ENCODE data around the gene MAK. TPM values are rescaled to one million over a fixed set of nuclear protein-coding genes. Genes with fewer than 3 reads are reported as not detected.
A peak's percentile ranks its signal among the peaks of the same experiment; 100 is the strongest.
"Not testable (repeated sequence)": the region's sequence is repeated elsewhere in the genome, so short reads cannot be mapped to it uniquely, and the experiment has no call there.

Gene MAK
- total RNA-seq, 2 donors from 2014 or later, result 0.84 to 1.1 TPM

DNA sequence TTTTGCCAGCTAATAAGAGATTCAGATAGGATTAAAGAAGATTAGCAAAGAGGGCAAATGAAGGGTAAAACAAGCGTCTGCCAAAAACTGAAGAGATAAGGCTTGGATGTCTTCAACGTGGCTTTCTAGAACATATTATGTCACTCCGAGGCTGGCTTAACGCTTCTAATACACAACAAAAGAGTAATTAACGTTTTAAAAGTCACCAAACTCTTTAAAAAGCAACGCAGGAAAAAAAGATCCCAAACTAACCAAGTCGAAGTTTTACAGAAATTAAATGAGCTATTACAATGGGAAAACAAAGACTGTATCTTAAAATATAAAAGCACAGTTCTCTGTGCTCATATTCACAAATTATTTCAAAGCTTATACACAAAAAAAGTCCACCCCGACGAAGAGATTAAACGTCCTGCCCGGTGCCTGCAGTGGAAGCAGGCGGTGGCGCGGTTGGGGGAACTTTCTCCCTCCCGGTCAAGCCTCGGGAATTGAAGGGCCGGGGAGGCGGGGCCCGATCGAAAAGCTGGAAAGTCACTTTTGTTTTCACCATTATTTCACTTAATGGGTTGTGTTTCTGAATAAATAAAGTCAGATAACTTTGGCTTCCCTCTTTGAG is 1.2 kb downstream of the MAK start:
- Mint-ChIP-seq H3K4me1 (peaks cover 20% of the 10 kb centered on the region), H3K4me3 (peak overlapping the region; percentile 80), H3K9me3 (no peaks in the 10 kb centered on the region), H3K36me3 (ENCODE audit: low read depth) (peaks cover 8% of the 10 kb centered on the region), H3K27ac (peak overlapping the region; percentile 99), H3K27me3 (peaks cover 38% of the 10 kb centered on the region)
- no peak for ATAC-seq (replicated peaks)

DNA sequence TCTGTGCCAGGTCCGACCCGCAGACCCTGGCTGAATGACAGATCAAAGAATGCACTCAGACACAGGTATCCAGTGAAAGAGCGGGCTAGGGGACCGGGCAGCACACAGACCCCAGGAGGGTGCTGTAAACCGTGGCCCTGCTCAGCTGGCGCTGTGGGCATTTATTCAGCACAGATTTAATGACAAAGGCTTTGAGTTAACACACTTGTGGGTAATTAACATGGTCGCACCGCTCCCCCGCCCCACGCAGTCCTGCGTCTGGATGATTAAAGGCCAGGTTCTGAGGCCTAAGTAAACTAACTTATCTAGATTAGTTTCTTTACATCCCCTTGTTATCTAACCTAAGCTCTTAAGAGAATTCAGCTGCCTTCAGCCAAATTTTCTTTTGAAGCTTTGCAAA is 3.5 kb downstream of the MAK start:
- Mint-ChIP-seq H3K36me3 (ENCODE audit: low read depth) (peaks cover 8% of the 10 kb centered on the region), H3K4me1 (peaks cover 20% of the 10 kb centered on the region), H3K4me3 (no peak overlapping the region), H3K9me3 (no peaks in the 10 kb centered on the region), H3K27me3 (peaks cover 22% of the 10 kb centered on the region), H3K27ac (no peak overlapping the region)
- no peak for ATAC-seq (replicated peaks)

DNA sequence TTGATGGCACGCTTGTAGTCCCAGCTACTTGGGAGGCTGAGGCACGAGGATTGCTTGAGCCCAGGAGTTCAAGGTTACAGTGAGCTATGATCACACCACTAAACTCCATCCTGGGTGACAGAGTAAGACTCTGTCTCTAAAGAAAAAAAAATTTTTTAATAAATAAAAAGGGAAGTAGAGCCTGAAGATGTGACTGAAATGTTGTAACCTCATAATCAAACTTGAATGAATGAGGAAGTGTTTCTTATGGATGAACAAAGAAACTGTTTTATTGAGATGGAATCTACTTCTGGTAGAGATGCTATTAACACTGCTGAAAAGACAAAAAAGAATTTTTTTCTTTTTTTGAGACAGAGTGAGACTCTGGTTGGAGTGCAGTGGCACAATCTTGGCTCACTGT is 6.7 kb downstream of the MAK start:
- Mint-ChIP-seq H3K9me3 (no peaks in the 10 kb centered on the region), H3K36me3 (ENCODE audit: low read depth) (no peaks in the 10 kb centered on the region), H3K4me1 (no peaks in the 10 kb centered on the region), H3K4me3 (no peak overlapping the region), H3K27me3 (peaks cover 13% of the 10 kb centered on the region), H3K27ac (no peak overlapping the region)
- no peak for ATAC-seq (replicated peaks)

DNA sequence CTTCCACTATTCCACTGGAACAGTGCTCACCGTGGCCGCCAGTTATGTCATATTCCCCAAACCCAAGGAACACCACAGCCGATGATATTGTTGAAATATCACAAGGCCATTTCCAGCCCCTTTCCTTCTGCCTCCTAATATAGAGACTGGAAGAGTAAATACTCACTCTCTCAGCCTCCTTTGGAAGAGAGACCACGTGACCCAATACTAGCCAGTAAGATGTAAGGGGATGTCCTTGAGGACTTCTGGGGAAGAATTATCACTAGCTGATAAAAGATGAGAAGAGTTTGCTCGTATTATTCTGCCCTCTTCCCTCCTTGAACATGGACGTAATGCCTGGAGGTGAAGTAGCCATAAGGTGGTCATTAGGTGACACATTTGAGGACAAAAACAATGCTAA is 13.5 kb downstream of the MAK start:
- Mint-ChIP-seq H3K9me3 (no peaks in the 10 kb centered on the region), H3K4me1 (no peaks in the 10 kb centered on the region), H3K27ac (no peak overlapping the region), H3K4me3 (no peak overlapping the region), H3K27me3 (no peaks in the 10 kb centered on the region), H3K36me3 (ENCODE audit: low read depth) (no peaks in the 10 kb centered on the region)
- no peak for ATAC-seq (replicated peaks)

DNA sequence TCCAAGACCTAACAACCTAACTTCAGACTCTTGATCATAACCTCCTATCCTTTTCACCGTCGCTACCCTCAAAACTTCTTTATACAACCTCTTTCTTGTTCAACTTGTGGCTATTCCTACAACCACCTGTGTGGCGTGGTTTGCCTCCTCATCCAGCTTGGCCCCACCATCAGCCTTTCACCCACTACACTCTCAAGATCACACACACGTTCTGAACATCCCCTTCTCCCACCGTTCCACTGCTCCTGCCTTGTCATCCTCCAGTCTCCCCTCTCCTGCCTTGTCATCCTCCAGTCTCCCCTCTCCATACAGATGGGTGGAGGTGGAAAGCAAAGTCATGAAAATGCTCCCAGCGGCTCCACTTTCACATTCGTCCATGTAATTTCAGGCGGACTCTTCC is 14.0 kb downstream of the MAK start:
- Mint-ChIP-seq H3K4me3 (no peak overlapping the region), H3K27me3 (no peaks in the 10 kb centered on the region), H3K36me3 (ENCODE audit: low read depth) (no peaks in the 10 kb centered on the region), H3K4me1 (no peaks in the 10 kb centered on the region), H3K27ac (no peak overlapping the region), H3K9me3 (no peaks in the 10 kb centered on the region)
- no peak for ATAC-seq (replicated peaks)

DNA sequence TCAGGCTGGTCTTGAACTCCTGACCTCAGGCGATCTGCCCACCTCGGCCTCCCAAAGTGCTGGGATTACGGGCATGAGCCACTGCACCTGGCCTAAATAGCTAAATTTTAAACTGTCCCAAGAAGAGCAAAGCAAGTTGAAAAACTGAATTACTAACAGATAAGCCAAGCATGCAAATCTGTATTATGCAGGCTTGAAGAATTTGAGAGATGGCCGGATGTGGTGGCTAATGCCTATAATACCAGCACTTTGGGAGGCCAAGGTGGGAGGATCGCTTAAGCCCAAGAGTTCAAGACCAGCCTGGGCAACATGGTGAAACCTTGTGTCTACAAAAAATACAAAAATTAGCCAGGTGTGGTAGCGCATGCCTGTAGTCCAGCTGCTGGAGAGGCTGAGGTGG is 24.2 kb downstream of the MAK start:
- H3K9me3 Mint-ChIP-seq; H3K27me3 Mint-ChIP-seq; H3K27ac Mint-ChIP-seq; H3K4me1 Mint-ChIP-seq; H3K36me3 Mint-ChIP-seq (ENCODE audit: low read depth); ATAC-seq (replicated peaks); H3K4me3 Mint-ChIP-seq: not testable (repeated sequence)

DNA sequence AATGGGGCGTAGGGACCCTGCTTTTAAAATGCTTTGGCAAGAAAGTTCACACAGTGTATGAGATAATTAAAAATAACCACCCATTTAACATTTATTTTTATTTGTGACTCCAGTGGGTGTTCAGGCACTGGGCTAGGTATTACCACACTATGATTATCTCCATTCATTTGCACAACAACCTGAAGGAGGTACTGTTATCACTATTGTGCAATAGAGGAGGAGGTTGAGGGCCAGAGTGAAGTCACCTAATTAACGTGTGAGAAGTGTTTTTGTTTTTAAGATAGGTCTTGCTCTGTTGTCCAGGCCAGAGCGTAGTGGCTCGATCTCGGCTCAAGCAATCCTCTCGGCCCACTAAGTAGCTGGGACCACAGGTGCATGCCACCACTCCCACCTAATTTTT is 29.2 kb downstream of the MAK start:
- no peaks in the 10 kb centered on the region for H3K4me1 Mint-ChIP-seq
- H3K27ac Mint-ChIP-seq, result no peak overlapping the region
- H3K9me3 Mint-ChIP-seq, result no peaks in the 10 kb centered on the region
- peaks cover 6% of the 10 kb centered on the region for H3K36me3 Mint-ChIP-seq (ENCODE audit: low read depth)
- no peak overlapping the region for H3K4me3 Mint-ChIP-seq
- no peaks in the 10 kb centered on the region for H3K27me3 Mint-ChIP-seq
- ATAC-seq (replicated peaks), result no peak

DNA sequence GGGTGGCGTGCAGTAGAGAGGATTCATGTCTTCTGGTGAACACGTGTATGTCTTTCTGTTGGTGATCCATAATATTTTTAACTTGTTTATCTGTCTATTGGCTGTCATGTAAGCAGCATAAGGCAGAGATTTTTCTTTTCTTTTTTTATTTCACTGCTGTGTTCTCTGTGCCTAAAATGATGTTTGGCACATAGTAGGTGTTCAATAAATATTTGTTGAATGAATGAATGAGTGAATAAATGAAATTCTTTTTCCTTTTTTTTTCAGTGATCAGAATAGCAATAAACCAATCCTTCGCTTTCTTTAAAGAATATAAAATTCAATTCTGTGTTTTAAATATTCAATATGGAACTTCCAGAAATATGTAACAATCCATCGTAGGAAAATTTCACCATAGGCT is 30.0 kb downstream of the MAK start:
- Mint-ChIP-seq H3K9me3 (no peaks in the 10 kb centered on the region), H3K27ac (no peak overlapping the region), H3K36me3 (ENCODE audit: low read depth) (peaks cover 6% of the 10 kb centered on the region), H3K27me3 (no peaks in the 10 kb centered on the region), H3K4me1 (no peaks in the 10 kb centered on the region), H3K4me3 (no peak overlapping the region)
- ATAC-seq (replicated peaks), result no peak

DNA sequence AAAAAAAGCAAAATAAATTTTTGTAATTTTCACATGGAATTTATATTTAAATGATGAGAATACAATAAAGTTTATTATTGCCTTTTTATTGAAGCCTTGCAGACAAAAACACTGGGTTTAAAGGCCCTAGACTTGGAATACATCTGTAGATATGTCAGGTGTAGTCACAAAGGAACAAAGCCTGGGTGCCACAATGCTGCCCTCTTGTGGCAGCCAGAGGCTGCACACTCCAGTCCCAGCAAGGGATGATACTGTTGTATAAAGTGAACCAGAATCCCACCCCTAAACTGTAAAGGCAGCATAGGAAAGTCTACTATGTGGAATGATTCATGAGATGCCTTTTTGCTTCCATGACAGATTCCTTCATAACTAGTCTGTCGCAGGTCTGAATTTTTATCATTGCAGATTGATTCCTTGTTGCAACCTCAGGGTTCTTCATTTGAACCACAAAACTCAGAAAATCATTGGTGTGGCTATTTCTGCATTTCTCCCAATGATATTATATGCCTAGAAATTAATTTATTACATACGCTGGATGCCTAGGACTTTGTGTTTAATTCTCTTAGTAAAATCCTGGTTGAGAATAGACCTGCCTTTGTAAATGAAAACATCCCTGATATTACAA is 37.0 kb downstream of the MAK start:
- Mint-ChIP-seq H3K4me1 (no peaks in the 10 kb centered on the region), H3K27me3 (no peaks in the 10 kb centered on the region), H3K9me3 (no peaks in the 10 kb centered on the region), H3K27ac (no peak overlapping the region), H3K4me3 (no peak overlapping the region), H3K36me3 (ENCODE audit: low read depth) (peaks cover 4% of the 10 kb centered on the region)
- ATAC-seq (replicated peaks), result peak; percentile 83

DNA sequence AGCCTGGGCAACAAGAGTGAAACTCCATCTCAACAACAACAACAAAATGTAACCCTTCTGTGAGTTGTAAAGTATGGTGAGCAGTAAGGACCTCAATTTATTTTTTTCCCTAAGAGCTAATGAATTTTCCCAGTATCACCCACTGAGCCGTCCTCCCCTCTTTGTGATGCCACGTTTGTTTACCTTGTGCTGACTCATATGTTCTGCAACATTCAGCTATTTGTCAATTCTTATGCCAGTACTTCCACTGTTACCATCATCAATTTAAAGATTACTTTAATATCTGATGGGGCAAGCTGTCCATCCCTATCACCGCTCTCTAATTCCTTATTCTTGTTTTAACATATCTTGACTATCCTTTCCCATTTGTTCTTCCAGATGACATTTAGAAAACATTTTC is 37.5 kb downstream of the MAK start:
- Mint-ChIP-seq H3K36me3 (ENCODE audit: low read depth) (peaks cover 4% of the 10 kb centered on the region), H3K4me3 (no peak overlapping the region), H3K27me3 (no peaks in the 10 kb centered on the region), H3K27ac (no peak overlapping the region), H3K9me3 (no peaks in the 10 kb centered on the region), H3K4me1 (no peaks in the 10 kb centered on the region)
- no peak for ATAC-seq (replicated peaks)

DNA sequence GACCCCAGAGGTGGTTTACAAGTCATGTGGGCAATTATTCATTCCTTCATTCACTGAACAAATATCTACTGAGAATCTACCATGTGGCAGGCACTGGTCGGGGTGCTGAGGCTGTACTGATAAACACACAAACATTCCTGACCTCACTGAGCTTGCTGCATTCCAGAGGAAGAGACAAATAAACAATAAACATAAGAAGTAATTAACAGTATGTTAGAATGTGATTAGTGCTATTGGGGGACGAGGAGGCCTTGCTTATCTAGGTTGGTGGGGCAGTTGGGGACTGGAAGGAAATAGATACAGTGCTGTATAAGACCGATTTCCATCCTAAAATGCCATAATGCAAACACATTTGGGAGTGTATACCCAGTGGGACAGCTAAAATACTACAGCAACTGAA is 44.1 kb downstream of the MAK start:
- Mint-ChIP-seq H3K4me3 (no peak overlapping the region), H3K9me3 (no peaks in the 10 kb centered on the region), H3K27ac (peak overlapping the region; percentile 13), H3K36me3 (ENCODE audit: low read depth) (peaks cover 11% of the 10 kb centered on the region), H3K4me1 (peaks cover 4% of the 10 kb centered on the region), H3K27me3 (no peaks in the 10 kb centered on the region)
- no peak for ATAC-seq (replicated peaks)

DNA sequence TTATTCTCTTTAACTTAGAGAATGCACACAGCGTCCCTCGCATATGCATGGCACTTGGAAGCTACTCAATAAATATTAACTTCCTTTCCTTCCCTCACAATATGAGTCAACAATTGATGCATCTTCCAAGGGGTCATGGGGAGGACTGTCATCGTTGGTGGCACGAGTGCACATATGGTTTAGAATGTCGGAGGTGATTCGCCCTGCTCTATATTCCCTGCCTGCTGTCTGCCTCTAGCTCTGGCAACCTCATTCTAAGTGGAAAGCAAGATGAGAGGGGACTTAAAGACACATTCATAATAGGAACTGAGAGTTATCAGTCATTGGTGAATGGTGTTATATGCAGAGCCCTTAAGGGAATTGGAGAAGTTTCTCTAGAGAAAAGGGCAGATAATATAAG is 44.6 kb downstream of the MAK start:
- peaks cover 17% of the 10 kb centered on the region for H3K36me3 Mint-ChIP-seq (ENCODE audit: low read depth)
- H3K4me3 Mint-ChIP-seq, result no peak overlapping the region
- no peaks in the 10 kb centered on the region for H3K27me3 Mint-ChIP-seq
- peak; percentile 51 for ATAC-seq (replicated peaks)
- peaks cover 4% of the 10 kb centered on the region for H3K4me1 Mint-ChIP-seq
- H3K27ac Mint-ChIP-seq, result peak overlapping the region; percentile 13
- H3K9me3 Mint-ChIP-seq, result no peaks in the 10 kb centered on the region

DNA sequence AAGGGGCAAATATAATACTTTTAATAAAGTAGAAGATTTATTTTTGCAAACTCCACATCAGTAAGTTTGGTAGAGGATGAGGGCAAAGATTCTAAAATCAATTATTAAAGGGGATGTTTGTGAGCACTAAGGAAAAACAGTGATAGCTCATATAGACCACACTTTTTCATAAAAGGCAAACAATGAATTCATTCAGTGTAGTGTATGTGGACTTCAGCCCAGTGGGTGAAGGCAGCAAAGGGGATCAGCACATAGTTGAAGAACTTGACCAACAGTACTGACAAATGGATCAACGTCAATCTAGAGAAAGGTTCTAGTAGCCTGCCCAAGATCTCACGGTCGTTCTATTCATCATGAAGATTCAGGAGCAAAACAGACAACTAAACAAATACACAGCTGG is 45.3 kb downstream of the MAK start:
- peaks cover 4% of the 10 kb centered on the region for H3K4me1 Mint-ChIP-seq
- no peaks in the 10 kb centered on the region for H3K9me3 Mint-ChIP-seq
- H3K27me3 Mint-ChIP-seq, result no peaks in the 10 kb centered on the region
- no peak for ATAC-seq (replicated peaks)
- H3K36me3 Mint-ChIP-seq (ENCODE audit: low read depth), result peaks cover 19% of the 10 kb centered on the region
- no peak overlapping the region for H3K4me3 Mint-ChIP-seq
- H3K27ac Mint-ChIP-seq, result no peak overlapping the region

DNA sequence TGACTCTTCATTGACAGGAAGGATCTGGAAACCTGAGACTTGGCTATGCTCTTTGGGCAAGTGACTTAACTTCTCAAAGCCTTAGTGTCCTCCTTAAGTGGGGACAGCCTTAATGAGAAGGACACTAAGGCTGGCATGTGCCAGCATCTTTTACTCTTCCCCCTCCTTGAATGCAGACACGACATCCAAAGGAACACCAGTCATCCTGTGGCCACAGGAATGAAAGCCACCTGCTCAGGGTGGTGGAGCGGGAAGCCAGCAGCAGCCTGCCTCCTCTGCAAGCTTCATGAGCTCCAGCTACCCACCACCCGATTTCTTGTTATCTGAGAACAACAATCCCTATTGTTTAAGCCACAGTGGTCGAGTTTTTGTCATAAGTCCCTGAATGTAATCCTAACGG is 46.2 kb downstream of the MAK start:
- Mint-ChIP-seq H3K4me3 (no peak overlapping the region), H3K9me3 (no peaks in the 10 kb centered on the region), H3K27ac (no peak overlapping the region), H3K27me3 (no peaks in the 10 kb centered on the region), H3K4me1 (peaks cover 4% of the 10 kb centered on the region), H3K36me3 (ENCODE audit: low read depth) (peaks cover 19% of the 10 kb centered on the region)
- ATAC-seq (replicated peaks), result no peak

DNA sequence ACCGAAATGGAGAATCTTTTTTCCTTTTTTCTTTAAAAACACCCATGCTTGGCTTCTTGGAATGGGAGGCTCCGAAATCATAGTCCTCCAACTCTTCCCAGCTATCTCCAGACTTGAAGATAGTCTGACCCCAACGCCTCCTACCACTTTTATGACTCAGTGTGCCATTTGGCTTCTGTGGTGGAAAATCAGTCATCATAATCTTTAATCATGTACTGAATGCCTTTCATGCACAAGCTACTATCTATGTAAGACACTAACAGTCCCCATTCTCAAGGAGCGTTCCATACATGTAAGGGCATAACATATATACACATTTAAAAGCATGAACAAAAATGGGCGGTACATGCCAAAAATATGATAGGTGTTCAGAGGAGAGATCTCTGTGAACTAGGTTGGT is 46.7 kb downstream of the MAK start:
- H3K4me3 Mint-ChIP-seq, result no peak overlapping the region
- H3K27ac Mint-ChIP-seq, result no peak overlapping the region
- ATAC-seq (replicated peaks), result peak; percentile 44
- H3K27me3 Mint-ChIP-seq, result no peaks in the 10 kb centered on the region
- peaks cover 19% of the 10 kb centered on the region for H3K36me3 Mint-ChIP-seq (ENCODE audit: low read depth)
- peaks cover 4% of the 10 kb centered on the region for H3K4me1 Mint-ChIP-seq
- H3K9me3 Mint-ChIP-seq, result no peaks in the 10 kb centered on the region

DNA sequence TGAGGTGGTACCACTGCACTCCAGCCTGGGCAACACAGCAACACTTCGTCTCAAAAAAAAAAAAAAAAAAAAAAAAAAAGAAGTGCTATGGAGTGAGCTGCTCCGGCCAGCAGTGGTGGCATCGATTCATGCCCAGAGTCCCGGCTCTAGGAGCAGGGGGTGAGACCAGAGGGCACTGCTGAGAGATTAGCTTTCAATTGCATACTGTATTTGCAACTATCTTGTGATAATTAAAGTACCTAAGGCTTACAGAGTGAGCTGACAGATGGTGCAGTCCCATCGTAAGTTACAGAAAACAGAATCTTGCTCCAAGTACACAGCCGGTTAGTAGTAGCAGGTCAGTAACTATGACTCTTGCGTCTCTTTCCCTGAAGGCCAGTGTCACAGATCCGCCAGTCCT is 59.3 kb downstream of the MAK start:
- ATAC-seq (replicated peaks), result no peak
- H3K27me3 Mint-ChIP-seq, result no peaks in the 10 kb centered on the region
- H3K27ac Mint-ChIP-seq, result no peak overlapping the region
- peaks cover 75% of the 10 kb centered on the region for H3K36me3 Mint-ChIP-seq (ENCODE audit: low read depth)
- H3K9me3 Mint-ChIP-seq, result no peaks in the 10 kb centered on the region
- H3K4me3 Mint-ChIP-seq, result no peak overlapping the region
- H3K4me1 Mint-ChIP-seq, result peaks cover 5% of the 10 kb centered on the region
